ENCODE measurements around the gene CSF2RB.

Gene CSF2RB
- 1.2 to 5.0 (median 1.9) reads per million in 4 donors for total RNA-seq

- no peak for DNase-seq
Measured at GRCh38 chr22:36913427-36914389, at the start of gene CSF2RB. CSF2RB (plus strand) TSS chr22:36913628; CDS start chr22:36922208, 8,580 bp downstream.

DNA sequence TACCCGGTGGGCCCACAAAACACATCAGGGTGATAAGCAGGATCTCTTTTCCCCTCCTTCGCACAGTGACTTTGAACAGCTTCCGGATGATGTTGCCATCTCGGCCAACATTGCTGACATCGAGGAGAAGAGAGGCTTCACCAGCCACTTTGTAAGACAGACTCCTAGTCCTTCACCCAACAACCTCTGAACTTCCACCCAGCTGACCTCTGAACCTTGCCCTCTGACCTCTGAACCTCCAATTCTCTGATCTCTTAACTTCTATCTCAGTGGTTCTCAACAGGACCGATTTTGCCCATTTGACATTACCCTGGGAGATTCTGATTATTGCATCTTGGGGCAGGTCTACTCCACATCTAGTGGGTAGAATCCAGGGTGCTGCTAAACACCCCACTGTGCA, 49.4 kb upstream of the CSF2RB start:
- no peak for DNase-seq

- DNase-seq: no peak
Measured at GRCh38 chr22:36864454-36865215, 48.8 kb upstream of the CSF2RB start.

DNA sequence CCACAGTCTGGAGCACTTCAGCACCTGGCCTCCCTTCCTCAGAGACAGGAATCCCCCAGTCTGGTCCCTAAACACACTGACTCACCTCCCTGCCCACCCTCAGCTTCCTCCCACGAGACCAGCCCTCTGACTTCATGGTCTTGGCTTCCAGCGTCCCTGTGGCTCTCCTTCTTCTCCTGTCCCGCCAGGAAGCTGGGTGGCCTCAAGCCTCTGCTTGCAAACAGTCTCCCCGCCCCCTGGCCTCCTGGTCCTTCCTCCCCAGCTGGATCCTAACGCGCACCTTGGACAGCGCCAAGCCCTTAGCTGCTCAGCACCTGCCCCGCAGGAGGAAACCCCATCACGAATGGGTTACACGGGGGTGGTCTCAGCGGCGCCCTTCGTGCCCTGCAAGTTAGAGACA, 48.1 kb upstream of the CSF2RB start:
- DNase-seq: no peak

DNA sequence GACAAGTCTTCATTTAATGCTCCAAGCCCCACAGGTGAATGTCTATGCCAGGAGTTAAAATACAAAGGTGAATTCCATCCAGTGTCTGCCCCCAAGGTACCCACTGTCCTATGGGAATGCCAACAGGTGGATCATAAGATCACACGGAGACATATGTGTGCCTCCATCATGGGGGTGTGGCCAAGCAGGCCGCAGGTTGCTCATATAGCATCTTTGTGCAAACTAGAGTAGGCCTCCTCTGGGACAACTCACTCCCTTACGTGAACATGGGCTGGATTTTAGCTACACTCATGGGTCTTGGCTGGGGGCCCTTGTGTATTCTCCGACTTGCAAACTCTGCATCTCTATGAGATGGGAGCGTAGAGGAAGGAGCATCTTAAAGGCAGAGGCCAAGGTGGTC, 45.7 kb upstream of the CSF2RB start:
- DNase-seq: no peak

DNA sequence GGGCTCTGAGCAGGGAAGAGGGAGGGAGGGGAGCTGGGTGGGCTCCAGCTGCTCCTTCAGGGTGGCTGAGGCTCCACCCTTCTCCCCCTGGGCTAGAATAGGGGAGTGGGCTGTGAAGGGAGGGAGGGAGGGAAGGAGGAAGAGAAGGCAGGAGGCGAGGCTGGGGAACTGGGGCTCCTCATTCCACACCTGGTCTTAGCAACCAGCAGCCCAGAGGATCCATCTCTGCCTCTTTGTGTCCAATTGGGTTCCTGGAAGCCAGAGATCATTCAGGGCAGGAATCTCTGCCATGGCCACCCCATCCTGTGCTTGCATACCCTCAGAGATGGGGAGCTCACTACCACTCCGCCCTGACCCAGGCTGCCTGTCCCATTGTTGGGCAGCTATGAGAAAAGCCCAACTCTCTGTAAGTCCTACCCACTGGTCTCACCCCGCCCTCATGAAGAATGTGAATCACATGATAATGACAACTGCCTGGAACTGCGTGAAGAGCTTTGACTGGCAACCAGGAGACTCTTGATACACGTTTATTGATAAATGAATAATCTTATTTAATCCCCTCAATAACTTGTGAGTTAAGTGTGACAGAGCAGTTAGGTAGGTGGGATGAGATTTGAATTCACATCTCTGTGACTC, 44.8 kb upstream of the CSF2RB start:
- no peak for DNase-seq

DNA sequence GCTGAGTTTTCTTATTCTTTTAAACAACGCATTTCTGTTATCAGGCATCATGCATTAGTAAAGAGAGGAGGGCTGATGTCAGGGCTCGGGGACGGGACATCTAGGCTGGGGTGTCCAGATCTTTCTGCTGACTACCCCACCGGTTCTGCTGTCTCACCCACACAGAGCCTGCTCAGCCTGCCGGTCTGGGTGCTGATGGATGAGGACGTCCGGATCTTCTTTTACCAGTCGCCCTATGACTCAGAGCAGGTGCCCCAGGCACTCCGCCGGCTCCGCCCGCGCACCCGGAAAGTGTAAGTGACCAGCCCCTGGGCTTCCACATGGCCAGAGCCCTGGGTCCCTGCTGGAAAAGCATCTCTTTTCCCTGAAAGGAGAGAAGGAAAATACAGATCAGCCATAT, 43.2 kb upstream of the CSF2RB start:
- DNase-seq: no peak

- DNase-seq: no peak
Measured at GRCh38 chr22:36871669-36872081, 41.8 kb upstream of the CSF2RB start.

DNA sequence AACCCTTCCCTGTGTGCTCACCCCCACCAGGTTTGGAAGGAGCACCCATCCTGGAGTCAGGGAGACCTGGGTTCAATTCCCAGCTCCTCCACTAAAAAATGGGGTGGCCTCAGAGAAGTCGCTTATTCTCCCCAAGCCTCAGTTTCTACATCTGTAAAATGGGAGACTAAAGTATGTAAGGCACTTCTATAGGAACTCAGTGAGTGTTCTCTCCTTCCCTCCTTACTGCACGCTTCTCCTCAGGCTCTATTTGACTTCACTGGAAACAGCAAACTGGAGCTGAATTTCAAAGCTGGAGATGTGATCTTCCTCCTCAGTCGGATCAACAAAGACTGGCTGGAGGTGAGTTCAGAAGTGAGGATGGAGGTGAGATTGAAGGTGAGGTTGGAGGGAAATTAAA, 41.3 kb upstream of the CSF2RB start:
- DNase-seq: no peak

GRCh38 chr22:36872866-36873498, 40.4 kb upstream of the CSF2RB start:
- DNase-seq: no peak

GRCh38 chr22:36873614-36874308, 39.7 kb upstream of the CSF2RB start:
- DNase-seq: peak in 1 of 5 donors; percentile 90

DNA sequence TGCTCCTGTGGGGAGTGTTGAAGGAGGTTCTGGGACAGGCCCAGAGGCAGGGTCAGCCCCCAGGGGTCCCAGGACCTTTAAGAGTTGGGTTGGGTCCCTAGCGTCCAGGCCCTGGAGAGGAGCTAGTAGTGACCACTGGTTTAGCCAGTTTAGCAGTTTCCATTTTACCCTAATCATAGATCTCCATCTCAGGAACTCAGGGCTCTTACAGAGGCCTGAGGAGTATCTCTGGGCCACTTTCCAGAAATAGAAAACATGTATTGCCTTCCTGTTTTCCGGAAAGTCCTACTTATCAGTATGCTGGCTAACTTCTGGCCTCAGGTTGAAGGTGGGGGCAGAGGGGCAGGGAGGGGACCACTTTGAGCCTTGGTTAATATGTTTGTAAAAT, 39.1 kb upstream of the CSF2RB start:
- no peak for DNase-seq

GRCh38 chr22:36874736-36875135, 38.7 kb upstream of the CSF2RB start:
- no peak for DNase-seq

DNA sequence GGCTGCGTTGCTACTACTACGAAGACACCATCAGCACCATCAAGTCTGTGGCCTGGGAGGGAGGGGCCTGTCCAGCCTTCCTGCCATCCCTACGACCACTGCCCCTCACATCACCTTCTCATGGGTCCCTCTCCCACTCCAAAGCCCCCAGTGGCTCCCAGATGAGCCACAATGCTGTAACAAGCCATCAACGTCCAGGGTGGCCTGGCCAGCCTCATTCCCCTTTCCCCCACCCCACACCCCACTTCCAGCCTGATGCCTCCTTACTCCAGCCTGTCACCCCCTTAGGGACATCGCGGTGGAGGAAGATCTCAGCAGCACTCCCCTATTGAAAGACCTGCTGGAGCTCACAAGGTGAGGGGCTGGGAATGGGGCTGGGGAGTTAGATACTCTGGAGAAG, 37.7 kb upstream of the CSF2RB start:
- DNase-seq: no peak

GRCh38 chr22:36879775-36880174, 33.7 kb upstream of the CSF2RB start:
- no peak for DNase-seq

- DNase-seq: peak in 1 of 5 donors; percentile 58
Measured at GRCh38 chr22:36881504-36882245, 31.8 kb upstream of the CSF2RB start.

DNA sequence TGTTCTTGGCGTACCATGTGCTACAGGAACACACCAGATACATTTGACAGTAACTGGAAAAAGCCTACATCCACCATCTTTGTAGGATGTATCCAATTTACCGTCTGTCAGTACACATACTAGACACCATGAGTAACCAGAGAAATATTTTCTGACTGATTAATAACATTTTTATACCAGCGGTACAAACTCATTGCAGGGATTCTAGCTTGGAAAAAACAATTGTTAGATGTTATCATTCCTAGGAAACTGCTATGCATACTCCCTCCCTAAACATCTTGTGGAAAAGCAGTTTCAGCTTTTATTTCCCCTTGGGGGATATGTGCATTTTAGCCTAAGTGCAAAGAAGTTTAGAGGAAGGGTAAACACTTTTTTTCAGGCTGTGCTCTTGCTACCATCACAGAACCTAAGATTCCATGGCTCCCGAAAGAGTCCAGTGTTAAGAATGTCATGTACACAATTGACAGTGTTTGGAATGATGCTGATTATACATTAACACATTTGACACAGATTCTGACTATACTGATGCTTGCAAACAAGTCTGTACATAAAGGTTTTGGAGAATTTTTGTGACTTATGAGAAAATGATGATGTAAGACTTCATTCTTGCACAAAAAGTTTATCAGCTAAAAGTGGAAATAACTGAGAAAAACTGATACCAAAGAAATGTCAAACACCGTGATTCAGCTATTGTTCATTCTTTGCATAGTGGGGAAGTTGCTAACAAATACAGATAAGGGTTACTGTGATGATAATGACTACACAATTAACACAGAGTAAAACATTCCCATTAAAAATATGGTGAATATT, 28.9 kb upstream of the CSF2RB start:
- no peak for DNase-seq

DNA sequence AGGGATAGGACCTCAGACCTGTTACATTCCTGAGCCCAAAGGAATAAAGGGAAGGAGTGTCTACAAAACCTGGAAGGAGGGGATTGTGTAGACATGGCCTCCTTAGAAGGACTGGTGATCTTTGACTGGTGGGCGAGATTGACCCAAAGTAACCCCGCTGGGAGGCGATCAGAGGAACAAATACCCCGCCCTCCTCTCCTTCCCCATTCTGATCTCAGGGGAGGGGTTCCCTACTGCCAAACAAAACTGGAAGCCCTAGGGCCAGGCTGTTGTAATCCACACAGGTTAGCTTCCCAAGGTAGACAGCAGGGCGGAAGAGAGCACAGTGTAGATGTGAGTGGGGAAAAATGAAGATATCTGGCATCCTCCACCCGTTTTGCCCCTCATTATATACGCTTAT, 28.0 kb upstream of the CSF2RB start:
- no peak for DNase-seq

GRCh38 chr22:36886016-36886415, 27.4 kb upstream of the CSF2RB start:
- no peak for DNase-seq

- DNase-seq: peak in 1 of 5 donors; percentile 57
Measured at GRCh38 chr22:36887162-36887561, 26.3 kb upstream of the CSF2RB start.
